SH-SY5Y (cell line): ENCODE measurements around the gene EPO.

Source experiments
- GATA2 ChIP-seq: IDR thresholded peaks from 2 replicates; pipeline ENCODE4 v1.6.1; 2011; ENCODE audit warnings: mild to moderate bottlenecking, low read depth, low read length
- GATA3 ChIP-seq: IDR thresholded peaks from 2 replicates; pipeline ENCODE4 v1.6.1; 2011; ENCODE audit warnings: low read depth, mild to moderate bottlenecking, low read length, moderate library complexity

- TF ChIP-seq GATA2 (no peak), GATA3 (no peak)
Observed at GRCh38 chr7:100696123-100696521, 24.1 kb upstream of the EPO start.
